Astrocyte of the spinal cord (primary cell): ENCODE measurements around the gene FAM222B.
A peak's percentile ranks its signal among the peaks of the same experiment; 100 is the strongest.
"Not testable (repeated sequence)": the region's sequence is repeated elsewhere in the genome, so short reads cannot be mapped to it uniquely, and the experiment has no call there.

Experiments used
- DNase-seq: peaks from one replicate; pipeline ENCODE4 v3.0.0; 2011; ENCODE audit warnings: low read depth, low spot score
- H3K4me3 ChIP-seq: 2 replicates; pipeline ENCODE4 v1.5.1; 2011; ENCODE audit warnings: low read depth, mild to moderate bottlenecking, low read length, moderate library complexity
- in situ Hi-C: cut with HindIII; loops from 2 replicates; pipeline ENCODE4 v1.10.0; 2017; ENCODE audit warnings: low sequenced_read_pairs
- TF ChIP-seq, protein P1 (sequence below): IDR thresholded peaks from 2 replicates; pipeline ENCODE4 v1.5.1; 2012; ENCODE audit warnings: low read depth, mild to moderate bottlenecking, low read length, inconsistent platforms

FAM222B gene

GRCh38 chr17:28737316-28737715 lies 105.3 kb downstream of the FAM222B start:
- in situ Hi-C loops: no loop called here
- TF ChIP-seq, protein P1, sequence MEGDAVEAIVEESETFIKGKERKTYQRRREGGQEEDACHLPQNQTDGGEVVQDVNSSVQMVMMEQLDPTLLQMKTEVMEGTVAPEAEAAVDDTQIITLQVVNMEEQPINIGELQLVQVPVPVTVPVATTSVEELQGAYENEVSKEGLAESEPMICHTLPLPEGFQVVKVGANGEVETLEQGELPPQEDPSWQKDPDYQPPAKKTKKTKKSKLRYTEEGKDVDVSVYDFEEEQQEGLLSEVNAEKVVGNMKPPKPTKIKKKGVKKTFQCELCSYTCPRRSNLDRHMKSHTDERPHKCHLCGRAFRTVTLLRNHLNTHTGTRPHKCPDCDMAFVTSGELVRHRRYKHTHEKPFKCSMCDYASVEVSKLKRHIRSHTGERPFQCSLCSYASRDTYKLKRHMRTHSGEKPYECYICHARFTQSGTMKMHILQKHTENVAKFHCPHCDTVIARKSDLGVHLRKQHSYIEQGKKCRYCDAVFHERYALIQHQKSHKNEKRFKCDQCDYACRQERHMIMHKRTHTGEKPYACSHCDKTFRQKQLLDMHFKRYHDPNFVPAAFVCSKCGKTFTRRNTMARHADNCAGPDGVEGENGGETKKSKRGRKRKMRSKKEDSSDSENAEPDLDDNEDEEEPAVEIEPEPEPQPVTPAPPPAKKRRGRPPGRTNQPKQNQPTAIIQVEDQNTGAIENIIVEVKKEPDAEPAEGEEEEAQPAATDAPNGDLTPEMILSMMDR: no peak
- no peak overlapping the region for H3K4me3 ChIP-seq
- DNase-seq: no peak

DNA sequence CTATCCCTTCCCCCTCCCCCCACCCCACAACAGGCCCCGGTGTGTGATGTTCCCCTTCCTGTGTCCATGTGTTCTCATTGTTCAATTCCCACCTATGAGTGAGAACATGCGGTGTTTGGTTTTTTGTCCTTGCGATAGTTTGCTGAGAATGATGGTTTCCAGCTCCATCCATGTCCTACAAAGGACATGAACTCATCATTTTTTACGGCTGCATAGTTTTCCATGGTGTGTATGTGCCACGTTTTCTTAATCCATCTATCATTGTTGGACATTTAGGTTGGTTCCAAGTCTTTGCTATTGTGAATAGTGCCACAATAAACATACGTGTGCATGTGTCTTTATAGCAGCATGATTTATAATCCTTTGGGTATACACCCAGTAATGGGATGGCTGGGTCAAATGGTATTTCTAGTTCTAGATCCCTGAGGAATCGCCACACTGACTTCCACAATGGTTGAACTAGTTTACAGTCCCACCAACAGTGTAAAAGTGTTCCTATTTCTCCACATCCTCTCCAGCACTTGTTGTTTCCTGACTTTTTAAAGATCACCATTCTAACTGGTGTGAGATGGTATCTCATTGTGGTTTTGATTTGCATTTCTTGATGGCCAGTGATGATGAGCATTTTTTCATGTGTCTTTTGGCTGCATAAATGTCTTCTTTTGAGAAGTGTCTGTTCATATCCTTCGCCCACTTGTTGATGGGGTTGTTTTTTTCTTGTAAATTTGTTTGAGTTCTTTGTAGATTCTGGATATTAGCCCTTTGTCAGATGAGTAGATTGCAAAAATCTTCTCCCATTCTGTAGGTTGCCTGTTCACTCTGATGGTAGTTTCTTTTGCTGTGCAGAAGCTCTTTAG lies 106.4 kb downstream of the FAM222B start:
- DNase-seq, in situ Hi-C loops, H3K4me3 ChIP-seq: not testable (repeated sequence)

DNA sequence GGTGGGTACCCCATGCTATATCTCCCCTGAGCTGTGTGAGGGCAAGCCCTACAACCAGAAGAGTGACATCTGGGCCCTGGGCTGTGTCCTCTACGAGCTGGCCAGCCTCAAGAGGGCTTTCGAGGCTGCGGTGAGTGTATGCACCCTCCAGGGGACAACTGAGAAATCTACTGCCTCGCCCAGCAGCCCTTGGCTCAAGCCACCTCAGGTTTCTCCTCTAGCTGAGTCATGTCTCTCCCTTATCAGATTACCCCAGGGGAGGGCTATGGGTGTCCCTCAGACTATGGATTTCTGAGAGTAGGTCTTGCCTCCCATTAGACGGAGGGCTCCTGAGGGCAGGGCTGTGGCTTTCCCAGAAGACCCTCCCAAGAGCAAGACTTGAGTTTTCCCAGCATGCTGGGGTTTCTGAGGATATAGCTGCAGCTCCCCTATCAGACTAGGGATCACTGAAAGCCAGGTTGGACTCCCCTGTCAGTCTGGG lies 107.3 kb downstream of the FAM222B start:
- TF ChIP-seq, protein P1: no peak
- no peak for DNase-seq
- H3K4me3 ChIP-seq: no peak overlapping the region
- in situ Hi-C loops: no loop called here

DNA sequence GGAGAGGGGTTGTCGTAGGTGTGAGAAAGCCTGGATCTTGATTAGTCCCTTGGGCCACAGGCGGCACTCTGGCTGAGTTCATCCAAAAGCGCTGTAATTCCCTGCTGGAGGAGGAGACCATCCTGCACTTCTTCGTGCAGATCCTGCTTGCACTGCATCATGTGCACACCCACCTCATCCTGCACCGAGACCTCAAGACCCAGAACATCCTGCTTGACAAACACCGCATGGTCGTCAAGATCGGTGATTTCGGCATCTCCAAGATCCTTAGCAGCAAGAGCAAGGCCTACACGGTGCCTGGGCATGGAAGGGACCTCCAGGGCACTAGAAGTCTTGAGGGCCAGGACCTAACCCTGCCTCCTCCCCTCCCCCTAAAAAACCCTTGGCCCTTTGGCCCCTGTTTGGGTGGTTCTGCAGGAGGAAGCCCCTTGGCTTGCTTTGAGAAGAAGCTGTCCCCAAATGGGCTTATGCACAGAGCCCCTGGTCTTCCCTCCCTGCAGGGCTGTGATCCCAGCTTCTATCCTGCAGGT lies 107.8 kb downstream of the FAM222B start:
- DNase-seq: no peak
- in situ Hi-C loops: no loop called here
- no peak overlapping the region for H3K4me3 ChIP-seq
- TF ChIP-seq, protein P1: no peak

- DNase-seq: peak; percentile 45
- in situ Hi-C loops: no loop called here
These were observed 109.2 kb downstream of the FAM222B start for GRCh38 chr17:28733346-28733745.

DNA sequence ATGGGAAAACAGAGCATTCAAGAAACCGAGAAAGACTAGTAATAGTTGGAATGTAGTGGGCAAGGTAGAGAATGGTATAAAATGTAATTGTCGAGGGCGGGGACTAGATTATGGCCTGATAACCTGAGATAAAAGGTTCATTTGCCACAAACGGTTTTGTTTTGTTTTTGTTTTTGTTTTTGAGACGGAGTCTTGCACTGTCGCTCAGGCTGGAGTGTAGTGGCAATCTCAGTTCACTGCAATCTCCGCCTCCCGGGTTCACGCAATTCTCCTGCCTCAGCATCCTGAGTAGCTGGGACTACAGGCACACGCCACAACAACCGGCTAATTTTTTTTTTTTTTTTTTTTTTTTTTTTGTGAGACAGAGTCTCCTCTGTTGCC lies 112.7 kb downstream of the FAM222B start:
- in situ Hi-C loops: no loop called here
- TF ChIP-seq, protein P1: no peak
- no peak for DNase-seq
- H3K4me3 ChIP-seq: no peak overlapping the region

More at GRCh38 chr17:28733346-28733745, 109.2 kb downstream of the FAM222B start:
- TF ChIP-seq, protein P1: no peak
- H3K4me3 ChIP-seq: no peak overlapping the region
